Liver (tissue), 3 donors: Measurements from ENCODE around the gene ADGRA1.

Source experiments
- GABPA ChIP-seq, 2 donors: IDR thresholded peaks in 1 of 2; conservative IDR thresholded peaks in 1 of 2; 2 replicates each; pipeline ENCODE4 v1.6.1; 2016; ENCODE audit warnings: antibody characterized with exemption in 2 of 2, mild to moderate bottlenecking in 1 of 2, moderate library complexity in 1 of 2
- NR2F2 ChIP-seq: IDR thresholded peaks from 2 replicates; pipeline ENCODE4 v1.6.1; 2016; ENCODE audit warnings: antibody characterized with exemption
- RAD21 ChIP-seq, 2 donors: IDR thresholded peaks; 2 replicates each; pipeline ENCODE4 v1.6.1; 2016; ENCODE audit warnings: antibody characterized with exemption in 2 of 2, mild to moderate bottlenecking in 2 of 2
- SP1 ChIP-seq: IDR thresholded peaks from 2 replicates; pipeline ENCODE4 v1.6.1; 2018; ENCODE audit warnings: antibody characterized with exemption, mild to moderate bottlenecking
- TF ChIP-seq, protein P1 (sequence below): fragments of 150-350 bp; IDR thresholded peaks from 2 replicates; pipeline ENCODE4 v1.5.1; 2017; ENCODE audit warnings: improper control_type of control experiment, low read depth, low read length; ENCODE audit not compliant: missing input control
- TF ChIP-seq, protein P2 (sequence below): IDR thresholded peaks from 2 replicates; pipeline ENCODE4 v1.6.1; 2016; ENCODE audit warnings: antibody characterized with exemption, mild to moderate bottlenecking
- TF ChIP-seq, protein P3 (sequence below): IDR thresholded peaks from 2 replicates; pipeline ENCODE4 v1.6.1; 2016; ENCODE audit warnings: antibody characterized with exemption
- donor health status: healthy.
- donor health status: healthy.

DNA sequence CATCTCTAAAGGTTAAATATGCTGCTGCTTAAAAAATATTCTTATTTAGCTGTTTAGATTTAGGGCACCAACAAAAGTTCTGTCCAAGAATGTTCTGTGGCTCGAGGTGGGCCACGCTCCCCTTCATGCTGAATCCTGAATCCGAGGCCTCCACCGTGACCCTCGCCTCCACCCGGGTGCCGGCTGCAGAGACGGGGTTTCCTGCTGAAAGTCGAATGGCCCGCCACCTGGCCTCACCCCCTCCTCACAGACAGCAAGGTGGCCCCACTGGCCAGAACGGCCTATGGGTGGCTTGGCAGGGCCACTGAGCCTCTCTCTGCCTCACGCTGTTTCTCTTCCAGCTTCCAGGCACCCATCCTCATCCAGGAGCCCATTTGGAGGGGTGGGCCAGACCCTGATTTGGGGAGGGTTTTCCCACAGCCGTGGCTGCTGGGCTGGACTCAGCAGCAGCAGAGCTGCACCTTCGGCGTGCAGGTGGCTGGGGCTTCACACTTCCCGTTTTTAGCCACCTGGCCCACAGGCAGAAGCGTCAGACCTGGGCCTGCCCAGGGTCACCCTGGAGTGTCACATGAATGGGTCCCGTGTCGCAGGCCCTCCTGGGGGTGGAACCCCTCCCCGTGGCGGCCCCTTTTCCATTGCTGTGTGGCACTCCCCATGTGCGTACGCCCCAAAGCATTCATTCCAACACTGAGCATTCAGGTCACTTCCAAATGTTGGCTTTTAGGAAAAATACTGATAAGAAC, 26.3 kb upstream of the ADGRA1 start:
- TF ChIP-seq RAD21 (IDR thresholded peaks at IDR 0.05) (no peak), GABPA (IDR thresholded peaks at IDR 0.05 in 1 of 2, conservative IDR thresholded peaks at IDR 0.05 in 1 of 2) (no peak), NR2F2 (no peak), SP1 (no peak)
- TF ChIP-seq, protein P1, sequence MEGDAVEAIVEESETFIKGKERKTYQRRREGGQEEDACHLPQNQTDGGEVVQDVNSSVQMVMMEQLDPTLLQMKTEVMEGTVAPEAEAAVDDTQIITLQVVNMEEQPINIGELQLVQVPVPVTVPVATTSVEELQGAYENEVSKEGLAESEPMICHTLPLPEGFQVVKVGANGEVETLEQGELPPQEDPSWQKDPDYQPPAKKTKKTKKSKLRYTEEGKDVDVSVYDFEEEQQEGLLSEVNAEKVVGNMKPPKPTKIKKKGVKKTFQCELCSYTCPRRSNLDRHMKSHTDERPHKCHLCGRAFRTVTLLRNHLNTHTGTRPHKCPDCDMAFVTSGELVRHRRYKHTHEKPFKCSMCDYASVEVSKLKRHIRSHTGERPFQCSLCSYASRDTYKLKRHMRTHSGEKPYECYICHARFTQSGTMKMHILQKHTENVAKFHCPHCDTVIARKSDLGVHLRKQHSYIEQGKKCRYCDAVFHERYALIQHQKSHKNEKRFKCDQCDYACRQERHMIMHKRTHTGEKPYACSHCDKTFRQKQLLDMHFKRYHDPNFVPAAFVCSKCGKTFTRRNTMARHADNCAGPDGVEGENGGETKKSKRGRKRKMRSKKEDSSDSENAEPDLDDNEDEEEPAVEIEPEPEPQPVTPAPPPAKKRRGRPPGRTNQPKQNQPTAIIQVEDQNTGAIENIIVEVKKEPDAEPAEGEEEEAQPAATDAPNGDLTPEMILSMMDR = no peak
- TF ChIP-seq, protein P2, sequence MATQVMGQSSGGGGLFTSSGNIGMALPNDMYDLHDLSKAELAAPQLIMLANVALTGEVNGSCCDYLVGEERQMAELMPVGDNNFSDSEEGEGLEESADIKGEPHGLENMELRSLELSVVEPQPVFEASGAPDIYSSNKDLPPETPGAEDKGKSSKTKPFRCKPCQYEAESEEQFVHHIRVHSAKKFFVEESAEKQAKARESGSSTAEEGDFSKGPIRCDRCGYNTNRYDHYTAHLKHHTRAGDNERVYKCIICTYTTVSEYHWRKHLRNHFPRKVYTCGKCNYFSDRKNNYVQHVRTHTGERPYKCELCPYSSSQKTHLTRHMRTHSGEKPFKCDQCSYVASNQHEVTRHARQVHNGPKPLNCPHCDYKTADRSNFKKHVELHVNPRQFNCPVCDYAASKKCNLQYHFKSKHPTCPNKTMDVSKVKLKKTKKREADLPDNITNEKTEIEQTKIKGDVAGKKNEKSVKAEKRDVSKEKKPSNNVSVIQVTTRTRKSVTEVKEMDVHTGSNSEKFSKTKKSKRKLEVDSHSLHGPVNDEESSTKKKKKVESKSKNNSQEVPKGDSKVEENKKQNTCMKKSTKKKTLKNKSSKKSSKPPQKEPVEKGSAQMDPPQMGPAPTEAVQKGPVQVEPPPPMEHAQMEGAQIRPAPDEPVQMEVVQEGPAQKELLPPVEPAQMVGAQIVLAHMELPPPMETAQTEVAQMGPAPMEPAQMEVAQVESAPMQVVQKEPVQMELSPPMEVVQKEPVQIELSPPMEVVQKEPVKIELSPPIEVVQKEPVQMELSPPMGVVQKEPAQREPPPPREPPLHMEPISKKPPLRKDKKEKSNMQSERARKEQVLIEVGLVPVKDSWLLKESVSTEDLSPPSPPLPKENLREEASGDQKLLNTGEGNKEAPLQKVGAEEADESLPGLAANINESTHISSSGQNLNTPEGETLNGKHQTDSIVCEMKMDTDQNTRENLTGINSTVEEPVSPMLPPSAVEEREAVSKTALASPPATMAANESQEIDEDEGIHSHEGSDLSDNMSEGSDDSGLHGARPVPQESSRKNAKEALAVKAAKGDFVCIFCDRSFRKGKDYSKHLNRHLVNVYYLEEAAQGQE = no peak
- TF ChIP-seq, protein P3, sequence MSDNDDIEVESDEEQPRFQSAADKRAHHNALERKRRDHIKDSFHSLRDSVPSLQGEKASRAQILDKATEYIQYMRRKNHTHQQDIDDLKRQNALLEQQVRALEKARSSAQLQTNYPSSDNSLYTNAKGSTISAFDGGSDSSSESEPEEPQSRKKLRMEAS = no peak
